ENCODE results near the gene CTNNA3. TPM values are rescaled to one million over a fixed set of nuclear protein-coding genes. Genes with fewer than 3 reads are reported as not detected.

Gene CTNNA3
- total RNA-seq, 4 donors from 2014 or later, result 1.5 to 9.8 (median 4.3) TPM

DNA sequence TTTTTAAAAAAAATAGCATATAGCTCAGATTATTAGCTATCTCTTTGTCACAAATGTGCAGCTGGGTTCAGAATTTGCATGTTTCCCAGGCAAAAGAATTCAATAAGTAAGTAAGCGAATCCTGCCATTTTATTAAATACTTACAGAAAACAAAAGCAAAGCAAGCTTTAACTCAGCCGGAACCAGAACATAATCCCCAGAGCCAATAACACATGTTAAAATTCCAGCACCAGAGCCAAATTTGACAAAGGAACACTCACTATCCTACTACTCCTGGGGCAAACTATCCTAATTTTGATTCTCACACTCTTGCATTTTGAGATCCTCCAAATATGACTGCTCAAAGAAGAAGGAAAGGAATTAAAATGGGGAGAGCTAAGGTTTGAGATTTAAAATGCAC lies 737.5 kb downstream of the CTNNA3 start:
- no peaks in the 10 kb centered on the region for H3K27me3 ChIP-seq
- H3K4me3 ChIP-seq, result no peak overlapping the region
- DNase-seq, result no peak
- no peak for TF ChIP-seq POLR2A (IDR thresholded peaks at IDR 0.05)
- TF ChIP-seq, protein P1, sequence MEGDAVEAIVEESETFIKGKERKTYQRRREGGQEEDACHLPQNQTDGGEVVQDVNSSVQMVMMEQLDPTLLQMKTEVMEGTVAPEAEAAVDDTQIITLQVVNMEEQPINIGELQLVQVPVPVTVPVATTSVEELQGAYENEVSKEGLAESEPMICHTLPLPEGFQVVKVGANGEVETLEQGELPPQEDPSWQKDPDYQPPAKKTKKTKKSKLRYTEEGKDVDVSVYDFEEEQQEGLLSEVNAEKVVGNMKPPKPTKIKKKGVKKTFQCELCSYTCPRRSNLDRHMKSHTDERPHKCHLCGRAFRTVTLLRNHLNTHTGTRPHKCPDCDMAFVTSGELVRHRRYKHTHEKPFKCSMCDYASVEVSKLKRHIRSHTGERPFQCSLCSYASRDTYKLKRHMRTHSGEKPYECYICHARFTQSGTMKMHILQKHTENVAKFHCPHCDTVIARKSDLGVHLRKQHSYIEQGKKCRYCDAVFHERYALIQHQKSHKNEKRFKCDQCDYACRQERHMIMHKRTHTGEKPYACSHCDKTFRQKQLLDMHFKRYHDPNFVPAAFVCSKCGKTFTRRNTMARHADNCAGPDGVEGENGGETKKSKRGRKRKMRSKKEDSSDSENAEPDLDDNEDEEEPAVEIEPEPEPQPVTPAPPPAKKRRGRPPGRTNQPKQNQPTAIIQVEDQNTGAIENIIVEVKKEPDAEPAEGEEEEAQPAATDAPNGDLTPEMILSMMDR (IDR thresholded peaks at IDR 0.05), result no peak
- H3K27ac ChIP-seq, result no peak overlapping the region
- no peaks in the 10 kb centered on the region for H3K9me3 ChIP-seq
- H3K36me3 ChIP-seq, result no peaks in the 10 kb centered on the region
- H3K4me1 ChIP-seq, result no peaks in the 10 kb centered on the region
- intact Hi-C loops (cut with DNase I; ENCODE audit: low total_unique reads), result no loop called here

DNA sequence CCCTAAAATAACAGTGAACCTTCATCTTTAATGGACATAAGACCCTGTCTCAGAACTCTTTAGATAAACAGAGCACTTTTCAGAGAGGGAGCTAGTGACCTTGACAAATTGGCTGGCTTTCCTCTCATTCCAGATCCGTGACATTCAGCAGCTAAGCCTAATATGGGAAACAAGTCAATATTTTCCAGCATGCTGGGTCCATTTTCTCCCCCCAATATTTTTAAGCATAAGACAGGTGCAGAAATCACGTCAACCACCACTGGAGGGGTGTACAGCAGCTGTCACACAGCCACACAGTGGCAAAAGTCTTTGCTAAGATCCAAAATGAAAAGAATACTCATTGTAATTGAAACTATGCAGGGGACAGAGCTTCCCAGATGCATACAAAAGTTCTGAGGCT lies 744.1 kb downstream of the CTNNA3 start:
- intact Hi-C loops (cut with DNase I; ENCODE audit: low total_unique reads), result no loop called here
- no peaks in the 10 kb centered on the region for H3K27me3 ChIP-seq
- H3K27ac ChIP-seq, result no peak overlapping the region
- TF ChIP-seq, protein P1 (IDR thresholded peaks at IDR 0.05), result no peak
- TF ChIP-seq POLR2A (IDR thresholded peaks at IDR 0.05), result no peak
- no peaks in the 10 kb centered on the region for H3K4me1 ChIP-seq
- H3K9me3 ChIP-seq, result no peaks in the 10 kb centered on the region
- no peaks in the 10 kb centered on the region for H3K36me3 ChIP-seq
- no peak overlapping the region for H3K4me3 ChIP-seq
- no peak for DNase-seq

DNA sequence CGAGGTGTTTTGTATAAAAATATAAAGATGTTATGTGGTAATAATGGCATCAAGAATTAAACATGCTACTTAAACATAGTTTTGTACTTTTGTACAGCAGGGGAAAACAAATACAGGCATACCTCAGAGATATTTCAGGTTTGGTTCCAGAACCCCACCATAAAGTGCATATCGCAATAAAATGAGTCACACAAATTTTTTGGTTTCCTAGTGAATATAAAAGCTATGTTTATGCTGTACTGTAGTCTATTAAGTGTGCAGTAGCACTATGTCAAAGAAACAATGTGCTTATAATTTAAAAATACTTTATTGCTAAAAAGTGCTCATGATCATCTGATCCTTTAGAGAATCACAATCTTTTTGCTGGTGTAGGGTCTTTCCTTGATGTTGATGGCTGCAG lies 752.4 kb downstream of the CTNNA3 start:
- H3K27ac ChIP-seq, result no peak overlapping the region
- H3K27me3 ChIP-seq, result no peaks in the 10 kb centered on the region
- TF ChIP-seq POLR2A (IDR thresholded peaks at IDR 0.05), result no peak
- TF ChIP-seq, protein P1 (IDR thresholded peaks at IDR 0.05), result no peak
- no peaks in the 10 kb centered on the region for H3K36me3 ChIP-seq
- H3K4me3 ChIP-seq, result no peak overlapping the region
- no peaks in the 10 kb centered on the region for H3K4me1 ChIP-seq
- H3K9me3 ChIP-seq, result no peaks in the 10 kb centered on the region
- intact Hi-C loops (cut with DNase I; ENCODE audit: low total_unique reads), result no loop called here
- DNase-seq, result no peak

DNA sequence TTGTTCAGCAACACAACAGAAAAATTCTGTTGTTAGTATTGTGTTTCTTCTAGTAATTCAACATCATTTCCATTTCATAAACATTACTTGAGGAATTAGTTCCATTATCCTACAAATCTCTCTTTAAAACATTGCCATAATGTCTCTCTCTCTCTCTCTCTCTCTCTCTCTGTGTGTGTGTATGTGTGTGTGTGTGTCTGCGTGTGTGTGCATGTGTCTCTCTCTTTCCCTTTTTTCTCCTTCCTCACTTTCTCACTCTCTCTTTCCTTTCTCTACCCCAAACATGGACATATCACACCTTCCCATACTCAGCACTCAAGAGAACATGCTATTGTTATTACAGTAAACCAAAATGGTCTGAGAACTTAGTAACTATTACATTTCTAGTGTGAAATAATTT lies 753.6 kb downstream of the CTNNA3 start:
- Histone ChIP-seq H3K27ac (no peak overlapping the region), H3K4me3 (no peak overlapping the region), H3K9me3 (no peaks in the 10 kb centered on the region), H3K27me3 (no peaks in the 10 kb centered on the region), H3K36me3 (no peaks in the 10 kb centered on the region), H3K4me1 (no peaks in the 10 kb centered on the region)
- intact Hi-C loops (cut with DNase I; ENCODE audit: low total_unique reads), result no loop called here
- TF ChIP-seq, protein P1 (IDR thresholded peaks at IDR 0.05), result no peak
- TF ChIP-seq POLR2A (IDR thresholded peaks at IDR 0.05), result no peak
- no peak for DNase-seq

DNA sequence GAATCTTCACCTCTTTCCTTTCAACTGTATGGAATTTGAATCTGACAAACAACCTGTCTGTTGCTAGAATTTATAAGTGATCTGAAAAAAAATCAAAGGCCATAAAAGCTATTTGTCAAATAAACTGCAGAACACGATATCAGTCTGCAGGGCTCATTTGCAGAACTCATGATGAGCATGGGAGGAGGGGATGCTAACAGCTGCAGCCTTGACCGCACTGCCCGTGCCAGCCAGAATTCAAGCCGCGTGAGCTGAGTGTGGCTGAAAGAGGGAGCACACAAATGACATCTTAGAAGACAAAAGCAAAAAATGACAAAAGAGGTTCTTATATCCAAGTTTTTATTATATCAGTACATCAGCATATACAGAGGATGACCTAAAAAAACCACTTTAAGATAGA lies 754.5 kb downstream of the CTNNA3 start:
- Histone ChIP-seq H3K27ac (no peak overlapping the region), H3K9me3 (no peaks in the 10 kb centered on the region), H3K4me1 (no peaks in the 10 kb centered on the region), H3K27me3 (no peaks in the 10 kb centered on the region), H3K4me3 (no peak overlapping the region), H3K36me3 (no peaks in the 10 kb centered on the region)
- no peak for DNase-seq
- no peak for TF ChIP-seq POLR2A (IDR thresholded peaks at IDR 0.05)
- TF ChIP-seq, protein P1 (IDR thresholded peaks at IDR 0.05), result no peak
- intact Hi-C loops (cut with DNase I; ENCODE audit: low total_unique reads), result no loop called here

Data from uterus (tissue), 4 donors.